Measurements from ENCODE around the gene SLC38A6.

The SLC38A6 gene

GRCh38 chr14:60980811-60981632 is at the start of gene SLC38A6, which contains the start of gene TRMT5:
SLC38A6 (plus strand) TSS chr14:60981245; CDS start chr14:60981278, 33 bp downstream.
TRMT5 (minus strand) TSS chr14:60981079; CDS start chr14:60980973, 106 bp downstream.
- H3K4me3 ChIP-seq (ENCODE audit: low read length), result peak within 1 kb of the TSS; percentile 80
- TF ChIP-seq ZNF274 (IDR thresholded peaks at IDR 0.05; ENCODE audit: low read depth, low read length), result no peak

GRCh38 chr14:60933920-60934655 is 47.0 kb upstream of the SLC38A6 start:
- no peak for TF ChIP-seq ZNF274 (IDR thresholded peaks at IDR 0.05; ENCODE audit: low read depth, low read length)

GRCh38 chr14:60935319-60935718 is 45.7 kb upstream of the SLC38A6 start:
- no peak for TF ChIP-seq ZNF274 (IDR thresholded peaks at IDR 0.05; ENCODE audit: low read depth, low read length)
- no peak overlapping the region for H3K4me3 ChIP-seq (ENCODE audit: low read length)

More at GRCh38 chr14:60933920-60934655, 47.0 kb upstream of the SLC38A6 start:
- no peak overlapping the region for H3K4me3 ChIP-seq (ENCODE audit: low read length)

- no peak overlapping the region for H3K4me3 ChIP-seq (ENCODE audit: low read length)
- no peak for TF ChIP-seq ZNF274 (IDR thresholded peaks at IDR 0.05; ENCODE audit: low read depth, low read length)
These were observed 37.4 kb upstream of the SLC38A6 start for GRCh38 chr14:60943637-60944032.

GRCh38 chr14:60944204-60944603 is 36.8 kb upstream of the SLC38A6 start:
- no peak for TF ChIP-seq ZNF274 (IDR thresholded peaks at IDR 0.05; ENCODE audit: low read depth, low read length)
- H3K4me3 ChIP-seq (ENCODE audit: low read length), result no peak overlapping the region

GRCh38 chr14:60945984-60946383 is 35.1 kb upstream of the SLC38A6 start:
- no peak overlapping the region for H3K4me3 ChIP-seq (ENCODE audit: low read length)
- no peak for TF ChIP-seq ZNF274 (IDR thresholded peaks at IDR 0.05; ENCODE audit: low read depth, low read length)

- no peak for TF ChIP-seq ZNF274 (IDR thresholded peaks at IDR 0.05; ENCODE audit: low read depth, low read length)
- H3K4me3 ChIP-seq (ENCODE audit: low read length), result no peak overlapping the region
These were observed 34.3 kb upstream of the SLC38A6 start for GRCh38 chr14:60946773-60947172.

- no peak for TF ChIP-seq ZNF274 (IDR thresholded peaks at IDR 0.05; ENCODE audit: low read depth, low read length)
- H3K4me3 ChIP-seq (ENCODE audit: low read length), result no peak overlapping the region
These were observed 29.1 kb upstream of the SLC38A6 start for GRCh38 chr14:60951776-60952435.

- TF ChIP-seq ZNF274 (IDR thresholded peaks at IDR 0.05; ENCODE audit: low read depth, low read length), result no peak
- H3K4me3 ChIP-seq (ENCODE audit: low read length), result no peak overlapping the region
These were observed 24.8 kb upstream of the SLC38A6 start for GRCh38 chr14:60956202-60956601.

- H3K4me3 ChIP-seq (ENCODE audit: low read length), result no peak overlapping the region
- TF ChIP-seq ZNF274 (IDR thresholded peaks at IDR 0.05; ENCODE audit: low read depth, low read length), result no peak
These were observed 24.4 kb upstream of the SLC38A6 start for GRCh38 chr14:60956632-60957031.

GRCh38 chr14:60958146-60958545 is 22.9 kb upstream of the SLC38A6 start:
- TF ChIP-seq ZNF274 (IDR thresholded peaks at IDR 0.05; ENCODE audit: low read depth, low read length), result no peak
- no peak overlapping the region for H3K4me3 ChIP-seq (ENCODE audit: low read length)

- H3K4me3 ChIP-seq (ENCODE audit: low read length), result no peak overlapping the region
- TF ChIP-seq ZNF274 (IDR thresholded peaks at IDR 0.05; ENCODE audit: low read depth, low read length), result no peak
These were observed 17.3 kb upstream of the SLC38A6 start for GRCh38 chr14:60963761-60964160.

GRCh38 chr14:60964904-60965303 is 16.1 kb upstream of the SLC38A6 start:
- no peak for TF ChIP-seq ZNF274 (IDR thresholded peaks at IDR 0.05; ENCODE audit: low read depth, low read length)
- no peak overlapping the region for H3K4me3 ChIP-seq (ENCODE audit: low read length)

- no peak for TF ChIP-seq ZNF274 (IDR thresholded peaks at IDR 0.05; ENCODE audit: low read depth, low read length)
These were observed 15.6 kb upstream of the SLC38A6 start for GRCh38 chr14:60965402-60965801.

More at GRCh38 chr14:60965402-60965801, 15.6 kb upstream of the SLC38A6 start:
- no peak overlapping the region for H3K4me3 ChIP-seq (ENCODE audit: low read length)
